Forelimb muscle (tissue), 1 donor: ENCODE results near the gene DMBT1. TPM values are rescaled to one million over a fixed set of nuclear protein-coding genes. Genes with fewer than 3 reads are reported as not detected.

Source experiments
- DNase-seq: peaks from one replicate; pipeline ENCODE4 v3.0.0-alpha.2; 2013; ENCODE audit warnings: low read depth
- polyA plus RNA-seq: library from polyadenylated mRNA; unstranded; fragments of 120-200 nt; gene quantifications from one replicate; pipeline ENCODE4 v1.2.1, GENCODE V29; 2013; ENCODE audit not compliant: insufficient read length

DMBT1 gene
- polyA plus RNA-seq: not detected

DNA sequence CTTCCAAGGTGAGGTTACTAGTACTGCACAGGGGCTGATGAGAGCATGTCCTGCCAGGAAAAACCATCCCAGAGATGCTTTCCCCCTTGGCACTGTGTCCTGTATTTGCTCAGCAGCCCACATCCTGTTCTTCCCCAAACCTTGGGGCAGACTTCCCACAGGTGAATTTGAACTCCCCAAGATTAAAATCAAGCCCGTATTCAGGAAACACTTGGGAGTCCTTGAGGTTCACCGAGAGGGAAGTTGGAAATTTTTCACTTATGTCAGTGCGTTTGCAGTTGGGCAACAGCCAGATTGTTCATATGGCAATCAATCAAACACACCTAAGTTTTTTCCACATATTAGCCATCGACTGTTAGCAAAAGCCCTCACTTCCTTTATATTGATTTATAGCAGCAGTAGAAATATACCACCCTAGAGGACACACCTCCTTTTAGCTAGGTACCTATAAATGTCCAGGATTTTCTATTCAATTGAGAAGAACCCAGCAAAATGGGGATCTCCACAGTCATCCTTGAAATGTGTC is at the start of gene DMBT1:
Gene DMBT1 (plus strand): TSS at position 476 of the 526 bp plus-strand sequence. CDS start 17 bp downstream, at position 493.
- no peak for DNase-seq

DNA sequence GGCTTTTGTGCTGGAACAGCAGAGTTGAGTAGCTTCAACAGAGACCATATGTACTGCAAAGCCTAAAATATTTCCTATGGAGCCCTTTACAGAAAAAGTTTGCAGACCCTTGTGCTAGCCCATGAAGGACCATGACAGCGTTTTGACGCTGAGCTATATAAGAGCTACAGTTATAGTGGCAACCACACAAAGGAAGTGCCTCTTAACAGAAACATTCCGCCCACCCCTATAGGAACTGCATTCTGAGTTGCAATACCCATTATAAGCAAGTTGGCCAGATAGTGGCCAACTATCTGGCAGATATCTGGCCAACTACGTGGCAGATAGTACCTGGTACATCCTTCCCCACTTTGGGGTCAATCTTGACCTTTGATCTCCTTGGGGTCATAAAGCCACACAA is 47.5 kb upstream of the DMBT1 start:
- no peak for DNase-seq

DNA sequence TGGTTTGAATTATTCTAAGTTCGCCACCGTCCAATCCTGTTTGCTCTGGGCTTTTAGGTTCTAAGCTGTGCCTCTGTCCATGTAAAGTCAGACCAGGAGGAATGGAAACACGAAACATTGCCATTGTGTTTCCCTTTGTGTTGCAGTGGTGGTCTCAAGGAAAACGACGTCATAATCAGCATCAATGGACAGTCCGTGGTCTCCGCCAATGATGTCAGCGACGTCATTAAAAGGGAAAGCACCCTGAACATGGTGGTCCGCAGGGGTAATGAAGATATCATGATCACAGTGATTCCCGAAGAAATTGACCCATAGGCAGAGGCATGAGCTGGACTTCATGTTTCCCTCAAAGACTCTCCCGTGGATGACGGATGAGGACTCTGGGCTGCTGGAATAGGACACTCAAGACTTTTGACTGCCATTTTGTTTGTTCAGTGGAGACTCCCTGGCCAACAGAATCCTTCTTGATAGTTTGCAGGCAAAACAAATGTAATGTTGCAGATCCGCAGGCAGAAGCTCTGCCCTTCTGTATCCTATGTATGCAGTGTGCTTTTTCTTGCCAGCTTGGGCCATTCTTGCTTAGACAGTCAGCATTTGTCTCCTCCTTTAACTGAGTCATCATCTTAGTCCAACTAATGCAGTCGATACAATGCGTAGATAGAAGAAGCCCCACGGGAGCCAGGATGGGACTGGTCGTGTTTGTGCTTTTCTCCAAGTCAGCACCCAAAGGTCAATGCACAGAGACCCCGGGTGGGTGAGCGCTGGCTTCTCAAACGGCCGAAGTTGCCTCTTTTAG is 46.3 kb upstream of the DMBT1 start:
- DNase-seq: no peak

DNA sequence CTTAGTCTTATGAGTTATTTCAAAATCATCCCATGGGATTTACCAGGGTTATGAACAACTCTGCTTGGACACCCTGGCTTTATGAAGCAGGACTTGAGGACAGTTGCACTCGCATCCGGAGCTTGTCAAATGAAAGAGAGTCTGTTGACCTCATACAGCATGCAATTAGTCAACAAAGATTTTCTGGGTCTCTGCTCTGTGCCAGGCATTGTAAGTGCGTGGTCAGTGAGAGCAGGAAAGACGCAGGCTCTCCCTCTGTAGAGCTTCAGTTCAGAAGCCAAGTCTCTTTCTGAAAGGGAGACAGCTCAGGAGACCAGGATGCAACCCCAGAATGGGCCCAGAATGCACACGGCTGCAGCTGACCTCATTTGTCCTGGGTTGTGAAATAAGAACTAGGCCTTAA is 45.5 kb upstream of the DMBT1 start:
- no peak for DNase-seq

DNA sequence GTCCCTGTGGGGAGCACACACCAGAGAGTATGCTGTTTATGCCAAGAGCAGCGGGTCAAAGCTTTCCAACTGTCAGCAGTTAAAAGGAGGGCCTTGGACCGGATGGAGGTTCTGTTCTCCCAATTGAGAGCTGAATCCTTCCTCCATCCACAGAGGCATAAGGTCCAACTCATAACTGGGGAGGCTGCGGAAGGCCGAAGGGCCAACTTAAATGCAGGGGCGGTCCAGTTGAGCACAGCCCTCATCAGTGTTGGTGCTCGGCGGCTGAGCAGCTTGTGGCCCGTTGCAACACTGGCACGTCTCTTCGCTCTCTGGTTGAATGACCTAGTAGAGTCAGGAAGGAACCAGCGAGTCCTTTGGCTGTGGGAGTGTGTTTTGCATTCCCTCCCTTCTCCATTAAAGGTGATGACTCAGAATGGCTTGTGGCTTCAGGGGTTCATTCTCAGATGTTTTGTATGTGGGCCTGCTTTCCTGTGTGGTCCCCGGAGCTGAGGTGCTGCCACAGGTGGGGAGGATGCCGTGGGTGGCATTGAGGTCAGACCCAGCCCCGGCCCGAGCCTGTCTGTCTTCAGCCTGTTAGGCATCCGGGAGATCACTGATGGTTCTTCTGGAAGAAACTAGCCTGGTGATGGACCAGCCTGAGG is 44.8 kb upstream of the DMBT1 start:
- no peak for DNase-seq

DNA sequence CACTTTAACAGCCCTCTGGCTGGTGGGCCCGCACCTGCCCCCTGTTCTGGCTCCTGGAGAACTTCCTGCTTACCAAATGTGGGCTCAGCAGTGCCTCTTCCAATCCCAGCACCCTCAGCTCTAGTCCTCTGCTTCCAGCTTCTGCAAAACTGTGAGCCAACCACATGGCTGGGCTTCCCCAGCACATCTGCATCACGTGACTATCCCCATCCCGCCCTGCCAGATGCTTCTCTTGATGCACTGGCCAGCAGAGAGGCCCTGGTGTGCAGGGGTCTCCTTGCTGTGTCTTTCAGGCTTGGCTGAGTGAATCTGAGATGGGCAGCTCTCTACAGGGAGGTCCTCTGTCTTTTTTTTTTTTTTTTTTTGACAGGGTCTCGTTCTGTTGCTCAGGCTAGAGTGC is 43.8 kb upstream of the DMBT1 start:
- no peak for DNase-seq

DNA sequence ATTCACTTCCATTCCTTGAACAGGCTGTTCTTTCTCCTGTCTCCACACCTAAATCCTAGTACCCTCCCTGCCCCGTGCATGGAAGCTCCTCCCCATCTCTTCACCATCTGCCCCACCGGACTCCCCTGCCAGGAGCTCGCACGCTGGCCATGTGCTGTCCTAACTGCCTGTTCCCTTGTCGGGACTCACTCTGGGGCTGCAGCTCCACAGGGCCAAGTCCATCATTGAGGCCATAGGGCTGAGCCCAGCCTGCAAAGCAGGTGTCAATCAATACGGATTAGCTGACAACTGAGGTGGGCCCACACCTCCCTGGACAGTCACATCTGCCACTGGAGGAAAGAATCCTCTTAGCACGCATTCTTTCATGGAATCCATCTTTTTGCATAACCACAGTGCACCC is 41.4 kb upstream of the DMBT1 start:
- no peak for DNase-seq

DNA sequence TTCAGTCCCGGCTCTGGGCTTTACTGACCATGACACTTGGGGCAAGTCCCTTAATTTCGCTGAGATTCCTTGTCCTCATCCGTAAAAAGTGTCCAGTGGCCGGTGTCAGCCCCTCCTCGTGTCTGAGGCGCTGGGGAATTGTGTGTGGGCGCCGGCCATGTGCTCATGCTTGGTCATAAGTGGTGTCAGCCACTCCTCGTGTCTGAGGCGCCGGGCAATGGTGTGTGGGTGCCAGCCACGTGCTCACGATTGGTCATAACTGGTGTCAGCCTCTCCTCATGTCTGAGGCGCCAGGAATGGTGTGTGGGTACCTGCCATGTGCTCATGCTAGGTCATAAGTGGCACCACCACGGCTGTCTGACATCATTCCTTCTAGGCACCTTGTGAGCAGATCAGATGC is 40.7 kb upstream of the DMBT1 start:
- DNase-seq: no peak

DNA sequence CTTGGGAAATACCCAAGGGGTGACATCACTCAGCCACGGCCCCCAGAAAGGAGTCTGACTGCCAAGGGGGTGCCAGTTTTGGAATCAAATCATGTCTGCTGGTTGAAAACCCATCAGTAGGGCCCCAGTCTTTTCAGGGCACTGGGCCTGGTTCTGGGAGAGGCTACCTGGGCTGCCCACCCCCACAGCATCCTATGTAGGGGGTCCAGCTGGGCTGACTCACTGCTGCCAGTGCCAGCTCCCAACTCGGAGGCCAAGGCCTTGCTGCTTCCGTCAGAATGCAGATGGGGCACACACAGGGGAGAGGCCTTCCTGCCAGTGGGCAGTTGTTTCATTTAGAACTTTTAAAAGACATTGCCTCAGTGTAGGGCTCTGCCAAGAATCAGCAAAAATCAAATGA is 39.5 kb upstream of the DMBT1 start:
- DNase-seq: no peak

DNA sequence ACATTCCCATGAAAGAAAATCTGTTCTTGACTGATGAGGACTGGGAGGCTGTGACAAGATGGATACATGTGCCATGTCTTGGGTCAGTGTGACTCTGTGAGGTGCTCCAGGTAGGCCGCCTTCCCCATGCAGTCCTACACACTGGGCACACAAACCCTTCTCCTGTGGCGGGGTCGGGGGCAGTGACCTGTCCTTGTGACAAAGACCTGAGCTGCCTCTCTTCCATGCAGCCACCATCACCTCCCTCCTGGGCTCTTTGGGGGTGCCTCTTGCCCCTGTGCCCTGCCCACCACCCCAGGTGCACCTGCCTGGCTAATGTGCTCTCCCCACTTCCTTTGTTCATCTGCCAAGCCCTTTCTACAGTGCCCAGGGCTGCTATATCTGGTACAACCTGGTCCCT is 35.7 kb upstream of the DMBT1 start:
- DNase-seq: no peak

DNA sequence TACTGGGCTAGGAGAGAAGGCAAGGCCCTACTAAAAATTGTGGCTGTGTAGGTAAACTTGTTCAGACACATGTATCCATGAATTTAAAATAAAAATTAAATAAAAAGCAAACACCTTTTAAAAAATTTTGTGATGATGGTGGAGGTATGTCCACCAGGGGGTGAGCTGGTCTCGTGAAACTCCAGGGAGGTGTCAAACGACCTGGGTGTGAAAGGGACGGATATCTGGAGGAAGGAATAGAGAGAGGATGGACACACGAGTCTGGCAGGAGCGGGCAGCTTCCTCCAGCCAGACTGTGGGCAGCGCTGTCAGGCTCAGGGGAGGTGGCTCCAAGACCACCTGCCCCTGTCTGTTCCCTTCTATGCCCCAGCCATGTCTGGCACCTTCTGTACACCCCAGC is 34.8 kb upstream of the DMBT1 start:
- DNase-seq: no peak

DNA sequence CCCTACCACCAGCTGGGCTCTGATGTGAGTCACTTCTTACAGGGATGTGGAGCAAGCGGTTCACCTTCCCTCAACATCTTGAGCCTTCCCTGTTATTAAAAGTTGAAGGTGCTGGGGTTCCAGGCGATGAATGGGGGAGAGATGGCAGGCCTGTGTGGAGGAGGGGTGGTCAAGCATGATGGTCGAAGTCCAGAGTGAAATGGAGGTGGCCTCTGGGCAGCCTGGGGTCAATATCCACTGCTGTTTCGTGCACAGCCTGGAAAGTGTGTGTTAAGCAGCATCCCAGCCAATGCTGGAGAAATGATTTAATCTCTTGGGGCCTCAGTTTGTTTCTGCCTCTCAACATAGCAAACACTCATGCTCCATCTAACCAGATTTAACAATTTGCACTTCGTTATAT is 33.7 kb upstream of the DMBT1 start:
- DNase-seq: no peak

DNA sequence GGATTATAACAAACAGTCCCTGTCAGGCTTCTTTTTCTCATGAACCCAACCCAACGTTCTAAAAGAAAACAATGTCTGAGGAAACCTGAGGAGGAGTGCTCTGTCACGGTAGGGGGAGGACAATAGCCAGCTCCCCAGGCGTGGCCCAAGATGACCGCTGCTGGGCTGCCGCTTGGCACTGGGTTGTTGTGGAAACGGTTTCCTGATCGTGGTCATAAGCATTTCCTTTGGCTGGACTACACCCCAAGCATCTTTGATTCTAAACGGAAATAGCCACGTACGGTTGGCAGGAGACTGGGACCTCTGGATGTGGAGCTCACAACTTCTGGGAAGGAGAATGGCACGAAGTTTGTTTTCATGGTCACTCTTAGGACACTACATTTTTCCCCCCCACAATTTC is 30.4 kb upstream of the DMBT1 start:
- DNase-seq: no peak

DNA sequence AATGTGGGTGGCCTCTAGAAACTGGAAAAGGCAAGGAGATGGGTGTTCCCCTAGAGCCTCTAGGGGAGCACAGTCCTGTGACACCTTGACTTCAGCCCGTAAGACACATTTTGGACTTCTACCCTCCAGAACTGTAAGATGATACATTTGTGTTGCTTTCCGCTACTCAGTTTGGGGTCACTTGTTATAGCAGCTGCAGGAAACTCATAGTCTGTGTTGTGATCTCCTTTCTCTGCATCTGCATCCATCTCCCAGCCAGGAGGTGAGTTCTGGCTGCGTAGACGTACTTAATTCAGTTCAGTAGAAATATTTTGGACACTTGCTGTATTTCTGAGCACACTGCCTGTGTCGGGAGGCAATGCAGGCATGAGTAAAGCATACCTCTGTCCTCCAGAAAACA is 29.3 kb upstream of the DMBT1 start:
- DNase-seq: no peak

DNA sequence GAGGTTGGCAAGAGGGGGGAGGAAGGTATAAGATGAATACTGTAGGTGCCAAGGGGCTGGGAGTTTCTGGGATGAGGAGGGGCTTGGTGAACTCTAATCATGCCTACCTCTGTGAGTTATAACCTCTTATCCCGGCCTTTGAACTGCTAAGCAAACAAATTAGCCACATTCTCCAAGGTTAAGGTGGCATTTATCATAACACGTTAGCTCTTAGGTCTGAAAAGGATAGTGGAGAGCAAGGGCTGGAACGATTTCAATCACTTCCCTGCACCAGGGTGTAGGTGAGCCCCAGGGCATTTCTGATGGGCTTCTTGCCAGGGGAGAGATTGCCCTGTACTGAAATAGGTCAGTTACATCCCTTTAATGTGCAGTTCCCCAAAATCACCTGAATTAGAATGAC is 28.6 kb upstream of the DMBT1 start:
- DNase-seq: no peak

DNA sequence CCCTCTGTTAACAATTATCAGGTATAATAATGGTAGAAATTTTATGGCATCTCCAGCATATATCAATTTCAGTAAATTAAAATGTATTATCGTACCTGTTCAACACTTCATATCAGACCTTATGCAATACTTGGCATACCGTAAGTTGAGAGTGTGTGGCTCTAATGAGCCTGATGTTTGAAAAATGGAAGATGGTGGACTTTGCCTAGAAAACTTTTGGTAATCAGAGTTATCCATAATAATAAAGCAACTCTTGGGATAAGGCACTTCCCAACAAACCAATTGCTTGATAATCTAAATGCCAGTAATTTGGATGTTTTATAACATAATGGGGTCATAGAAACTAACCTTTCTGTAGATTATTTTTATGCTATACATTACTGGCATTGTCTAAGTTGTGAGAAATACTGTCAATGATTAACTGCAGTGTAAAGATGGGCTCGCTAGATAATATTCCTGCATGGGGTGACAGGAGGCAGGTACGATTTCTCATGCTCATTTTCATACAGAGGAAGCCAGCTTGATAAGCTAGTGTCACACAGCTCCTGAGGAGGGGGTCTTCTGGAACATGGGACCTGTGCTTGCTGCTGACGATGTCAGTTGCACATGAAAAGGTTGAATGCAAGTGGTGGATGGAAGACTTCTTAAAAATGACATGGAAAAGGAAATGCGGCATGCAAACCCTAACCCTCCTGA is 27.8 kb upstream of the DMBT1 start:
- DNase-seq: no peak

DNA sequence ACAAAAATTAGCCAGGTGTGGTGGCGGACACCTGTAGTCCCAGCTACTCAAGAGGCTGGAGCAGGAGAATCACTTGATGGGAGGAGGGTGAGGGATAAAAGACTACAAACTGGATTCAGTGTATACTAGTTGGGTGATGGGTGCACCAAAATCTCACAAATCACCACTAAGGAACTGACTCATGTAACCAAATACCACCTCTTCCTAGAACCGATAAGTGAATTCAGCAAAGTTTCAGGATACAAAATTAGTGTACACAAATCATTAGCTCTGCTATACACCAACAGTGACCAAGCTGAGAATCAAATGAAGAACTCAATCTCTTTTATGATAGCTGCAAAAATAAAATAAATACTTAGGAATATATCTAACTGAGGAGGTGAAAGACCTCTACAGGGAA is 23.0 kb upstream of the DMBT1 start:
- no peak for DNase-seq

DNA sequence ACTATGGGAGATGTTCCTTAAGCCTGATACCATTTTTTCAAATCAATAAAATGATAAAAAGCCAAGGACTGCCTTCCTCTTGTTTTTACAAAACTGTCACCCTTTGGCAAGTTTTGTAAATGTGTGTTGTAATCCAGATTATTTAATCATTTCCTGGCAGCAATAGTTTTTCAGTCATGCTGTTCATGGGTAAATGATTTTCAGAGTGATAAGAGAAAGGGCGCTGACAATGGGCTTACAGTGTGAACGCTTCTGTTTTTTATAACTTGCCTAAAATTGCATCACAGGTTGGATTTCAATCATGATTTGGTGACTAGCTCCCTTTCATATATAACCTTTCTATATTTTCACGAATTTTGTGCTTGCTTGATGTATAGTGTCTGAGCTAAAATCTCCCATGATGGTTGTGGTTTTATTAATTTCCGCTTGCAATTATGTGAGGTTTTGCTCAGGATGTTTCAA is 19.0 kb upstream of the DMBT1 start:
- DNase-seq: no peak

DNA sequence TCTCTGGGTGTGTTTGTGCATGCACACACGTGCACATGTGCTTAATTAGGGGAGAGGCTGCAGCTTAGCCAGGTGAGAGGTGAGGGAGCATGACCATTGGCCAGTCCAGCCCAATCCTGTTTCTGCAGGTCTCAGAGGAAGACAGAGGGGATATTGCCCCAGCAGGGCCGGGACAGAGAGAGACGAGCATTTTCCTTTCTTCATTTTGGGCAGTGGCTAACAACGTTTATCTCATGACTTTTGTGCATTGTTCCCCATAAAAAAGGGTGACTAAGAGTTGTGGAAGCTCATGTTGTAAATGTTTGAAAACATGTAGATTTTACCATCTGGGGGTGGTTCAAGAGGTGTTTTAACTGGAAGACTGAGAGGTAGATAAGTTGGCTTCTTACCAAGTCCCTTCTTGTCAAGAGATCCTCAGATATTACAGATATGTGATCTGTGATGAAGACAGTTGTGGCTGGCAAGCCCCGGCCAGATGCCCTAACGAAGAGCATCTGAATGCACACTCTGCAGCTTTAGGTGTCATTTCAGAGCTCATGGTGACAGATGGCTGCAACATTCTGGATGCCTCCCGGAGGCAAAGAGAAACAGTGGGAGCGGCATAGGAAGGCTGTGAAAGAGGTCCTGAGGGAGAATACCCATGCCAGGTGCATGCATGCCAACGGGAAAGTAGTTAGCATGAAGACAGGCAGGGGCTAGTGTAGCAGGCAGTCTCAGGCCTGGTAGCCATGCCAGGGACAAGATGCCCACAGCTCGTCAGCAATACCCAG is 16.7 kb upstream of the DMBT1 start:
- no peak for DNase-seq

DNA sequence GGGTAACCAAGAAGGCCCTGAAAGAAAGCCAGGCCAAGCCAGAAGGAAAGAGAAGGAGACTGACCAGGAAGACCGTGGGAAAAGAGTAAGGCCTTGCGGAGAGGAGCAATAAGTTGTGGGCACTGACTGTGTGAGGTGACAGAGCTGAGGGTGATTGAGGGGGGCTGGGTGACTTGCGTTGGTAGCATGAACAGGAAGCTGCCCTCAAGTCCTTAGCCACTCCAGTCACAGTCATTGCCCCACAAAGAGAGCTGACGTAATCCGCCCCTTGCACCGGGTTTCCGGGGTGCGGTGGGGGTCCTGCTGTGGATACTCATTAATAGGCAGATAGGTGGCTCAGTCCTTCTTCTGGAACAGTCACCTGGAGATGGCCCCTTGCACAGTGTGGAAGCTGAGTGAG is 16.1 kb upstream of the DMBT1 start:
- DNase-seq: no peak

DNA sequence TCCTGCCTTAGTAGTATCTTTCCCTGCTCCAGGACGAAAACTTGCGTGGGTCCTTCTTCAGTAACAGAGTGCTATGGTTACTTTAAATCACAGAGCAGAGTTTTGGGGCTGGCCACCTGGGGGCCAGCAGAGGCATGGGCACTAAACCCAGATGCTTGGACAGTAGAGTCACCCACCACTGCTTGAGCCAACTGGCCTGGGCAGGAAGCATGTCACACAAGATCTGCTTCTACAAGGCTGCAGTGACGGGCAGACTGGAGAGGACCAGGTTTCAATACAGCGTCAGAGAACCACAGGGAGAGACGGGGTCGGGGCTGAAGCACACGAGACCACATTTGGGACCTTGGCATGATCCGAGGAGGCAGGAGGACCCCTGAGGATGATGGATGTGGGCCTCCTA is 14.3 kb upstream of the DMBT1 start:
- no peak for DNase-seq
